HG03439 (cell line): ENCODE data around the gene CTSH.
"Not testable (repeated sequence)": the region's sequence is repeated elsewhere in the genome, so short reads cannot be mapped to it uniquely, and the experiment has no call there.

Source experiments
- ATAC-seq: cut with Tn5 transposase; IDR thresholded peaks from one replicate; pipeline ENCODE4 v1.9.1; 2021; ENCODE audit warnings: mild to moderate bottlenecking, moderate library complexity; ENCODE audit not compliant: unreplicated experiment

CTSH gene

GRCh38 chr15:78944202-78944625 is 632 bp downstream of the CTSH start:
- ATAC-seq = peak; percentile 23

GRCh38 chr15:78943692-78944091 is 1.2 kb downstream of the CTSH start:
- no peak for ATAC-seq

GRCh38 chr15:78942741-78943140 is 2.1 kb downstream of the CTSH start:
- ATAC-seq = no peak

DNA sequence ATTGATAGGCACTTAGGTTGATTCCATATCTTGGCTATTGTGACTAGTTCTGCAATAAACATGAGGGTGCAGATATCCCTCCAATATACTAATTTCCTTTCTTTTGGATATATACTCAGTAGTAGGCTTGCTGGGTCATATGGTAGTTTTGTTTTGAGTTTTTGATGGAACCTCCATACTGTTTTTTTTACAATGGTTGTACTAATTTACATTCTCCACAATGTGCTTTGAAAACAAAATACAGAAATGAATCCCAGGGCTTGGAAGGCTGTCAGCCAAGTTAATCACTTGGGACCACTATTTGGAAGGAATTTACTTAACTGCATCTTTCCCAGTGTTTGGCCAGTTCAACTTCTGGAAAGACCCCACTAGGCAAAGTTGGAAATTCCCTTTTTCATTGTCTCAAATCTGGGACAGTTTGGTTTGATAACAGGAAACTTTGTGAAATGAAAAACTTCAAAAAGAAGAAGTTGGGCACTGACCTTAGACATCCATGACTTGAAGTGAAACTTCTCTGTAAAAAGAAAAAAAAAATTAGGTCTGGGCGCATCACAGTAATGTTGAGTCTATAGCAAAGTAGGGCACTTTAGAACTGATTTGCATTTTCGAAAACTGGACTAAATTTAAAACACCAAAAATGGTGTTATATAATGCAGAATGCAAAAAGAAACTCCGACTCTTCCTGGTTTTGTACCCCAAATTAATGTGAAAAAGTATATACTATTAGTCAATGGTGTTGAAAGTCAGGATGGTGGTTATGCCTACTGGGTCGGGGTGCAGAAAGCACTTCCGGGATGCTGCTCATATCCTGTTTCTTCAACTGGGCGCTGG is 6.0 kb downstream of the CTSH start:
- ATAC-seq = peak; percentile 55

GRCh38 chr15:78937132-78937739 is 7.6 kb downstream of the CTSH start:
- ATAC-seq = no peak

DNA sequence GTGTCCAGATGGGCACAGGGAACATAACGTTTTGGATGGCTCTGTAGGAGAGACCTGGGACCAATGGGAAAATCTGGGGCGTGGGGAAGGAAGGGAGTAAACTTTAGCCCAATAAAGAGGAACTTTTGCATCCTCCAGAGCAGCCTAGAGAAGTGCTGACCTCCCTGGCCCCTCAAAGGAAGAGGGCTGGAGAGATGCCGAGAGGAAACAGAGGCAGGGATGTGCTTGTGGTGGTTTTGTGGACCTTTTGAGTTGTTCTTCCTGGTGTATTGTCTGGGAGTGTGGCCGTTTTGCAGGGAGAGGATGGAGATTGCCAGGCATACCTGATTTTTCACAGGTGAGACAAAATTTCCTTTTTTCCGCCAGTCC is 10.2 kb downstream of the CTSH start:
- no peak for ATAC-seq

- no peak for ATAC-seq
These were observed 10.8 kb downstream of the CTSH start for GRCh38 chr15:78933823-78934654.

DNA sequence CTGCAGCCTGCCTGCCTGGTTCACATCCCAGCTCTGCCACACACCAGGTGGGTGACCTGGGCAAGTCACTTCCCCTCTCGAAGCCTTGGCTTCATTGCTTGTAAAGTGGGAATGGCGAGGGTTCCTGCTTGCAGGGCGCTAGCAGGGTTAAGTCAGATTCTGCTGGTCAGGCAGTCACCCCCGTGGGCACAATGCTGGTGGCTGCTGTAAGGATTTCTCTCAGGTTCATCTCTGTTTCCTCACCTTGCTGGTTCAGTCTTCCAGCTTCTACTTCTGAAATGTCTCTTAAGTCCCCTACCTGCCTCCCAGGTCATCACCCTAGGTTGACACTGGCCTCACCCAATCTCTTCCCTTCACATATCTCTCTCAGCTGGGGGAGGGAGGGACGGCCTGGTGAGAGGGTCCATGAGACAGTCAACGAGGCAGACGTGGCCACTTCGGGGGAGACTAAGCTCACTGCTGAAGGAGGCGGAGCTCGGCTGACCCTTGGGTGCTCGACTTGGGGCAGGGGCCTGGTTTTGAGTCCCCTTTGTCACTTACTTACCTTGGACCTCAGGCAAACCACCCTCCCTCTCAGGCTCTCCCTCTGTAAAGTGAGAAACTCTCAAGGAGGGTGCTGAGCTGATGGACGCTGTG is 11.5 kb downstream of the CTSH start:
- no peak for ATAC-seq

- no peak for ATAC-seq
These were observed 12.5 kb downstream of the CTSH start for GRCh38 chr15:78932258-78932808.

DNA sequence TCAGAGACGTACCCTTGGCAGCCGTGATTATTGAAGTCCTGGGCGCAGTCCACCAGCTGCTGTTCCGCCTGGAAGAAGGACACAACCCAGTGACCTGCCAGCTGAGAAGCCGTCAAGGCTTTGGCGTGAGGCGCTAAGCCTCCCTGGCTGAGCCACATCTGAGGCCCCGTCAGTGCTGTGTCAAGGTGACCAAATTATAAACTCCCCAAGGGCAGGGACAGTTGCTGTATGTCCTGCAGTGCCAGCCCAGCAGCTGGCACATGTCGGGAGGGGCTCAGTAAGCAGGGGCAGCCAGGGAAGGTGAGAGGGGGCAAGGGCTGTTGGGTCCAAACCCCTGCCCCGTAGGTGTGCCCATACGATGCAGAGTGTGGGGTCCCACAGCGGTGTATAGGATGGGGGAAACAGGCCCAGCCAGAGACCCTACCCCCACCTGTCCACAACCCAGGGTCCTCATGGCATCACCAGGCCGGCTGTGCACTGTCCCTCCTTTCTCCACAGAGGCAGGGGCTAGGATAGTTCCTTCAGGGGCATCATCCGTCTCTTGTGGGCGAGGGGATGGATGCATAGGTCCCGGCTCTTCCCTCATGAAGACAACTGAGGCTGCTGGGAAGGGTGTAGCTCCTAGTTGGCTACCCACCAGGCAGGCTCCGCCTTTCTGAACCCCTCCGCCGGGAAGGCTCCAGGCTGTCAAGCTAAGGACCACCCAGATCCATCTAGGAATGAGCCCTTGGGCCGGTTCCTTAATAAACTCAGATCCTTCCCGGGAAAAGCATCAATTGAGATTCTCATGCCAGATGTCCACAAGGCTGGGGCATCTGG is 13.2 kb downstream of the CTSH start:
- ATAC-seq = no peak

DNA sequence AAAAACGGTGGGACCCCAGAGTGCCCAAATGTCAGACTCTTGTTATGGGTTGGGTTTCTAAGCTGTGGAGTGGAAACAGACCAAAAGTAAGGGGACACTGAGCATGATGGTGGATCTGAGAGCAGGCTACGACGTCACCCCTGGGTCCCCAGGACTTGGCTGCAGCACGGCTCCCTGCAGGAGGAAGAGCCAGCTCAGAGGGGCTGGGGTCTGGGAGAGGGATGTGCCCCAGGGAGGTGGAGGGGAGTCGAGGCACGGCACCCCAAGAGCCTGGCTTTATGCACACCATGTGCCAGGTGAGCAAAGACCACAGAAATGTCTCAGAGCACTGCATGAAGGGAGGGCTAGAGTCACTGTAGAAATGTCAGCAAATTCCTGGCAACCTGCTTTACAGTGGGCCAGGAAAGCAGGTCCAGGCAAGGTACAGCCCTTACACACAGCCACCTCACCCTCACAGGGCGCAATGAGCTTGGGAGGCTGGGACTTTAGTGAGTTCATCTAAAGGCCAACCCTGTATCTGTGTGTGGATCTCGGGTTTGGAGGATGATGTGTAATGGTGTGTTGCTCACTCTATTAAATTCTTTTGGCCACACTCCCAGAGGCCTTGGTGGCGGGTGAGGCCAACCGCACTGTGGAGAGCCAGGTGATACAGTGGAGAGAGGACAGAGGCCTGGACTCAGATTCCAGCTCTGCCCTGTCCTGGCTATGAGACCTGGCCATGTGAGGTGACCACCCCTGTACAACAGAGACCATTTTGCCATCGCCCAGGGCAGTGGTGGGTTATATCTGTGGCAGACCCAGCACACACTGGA is 14.1 kb downstream of the CTSH start:
- no peak for ATAC-seq

DNA sequence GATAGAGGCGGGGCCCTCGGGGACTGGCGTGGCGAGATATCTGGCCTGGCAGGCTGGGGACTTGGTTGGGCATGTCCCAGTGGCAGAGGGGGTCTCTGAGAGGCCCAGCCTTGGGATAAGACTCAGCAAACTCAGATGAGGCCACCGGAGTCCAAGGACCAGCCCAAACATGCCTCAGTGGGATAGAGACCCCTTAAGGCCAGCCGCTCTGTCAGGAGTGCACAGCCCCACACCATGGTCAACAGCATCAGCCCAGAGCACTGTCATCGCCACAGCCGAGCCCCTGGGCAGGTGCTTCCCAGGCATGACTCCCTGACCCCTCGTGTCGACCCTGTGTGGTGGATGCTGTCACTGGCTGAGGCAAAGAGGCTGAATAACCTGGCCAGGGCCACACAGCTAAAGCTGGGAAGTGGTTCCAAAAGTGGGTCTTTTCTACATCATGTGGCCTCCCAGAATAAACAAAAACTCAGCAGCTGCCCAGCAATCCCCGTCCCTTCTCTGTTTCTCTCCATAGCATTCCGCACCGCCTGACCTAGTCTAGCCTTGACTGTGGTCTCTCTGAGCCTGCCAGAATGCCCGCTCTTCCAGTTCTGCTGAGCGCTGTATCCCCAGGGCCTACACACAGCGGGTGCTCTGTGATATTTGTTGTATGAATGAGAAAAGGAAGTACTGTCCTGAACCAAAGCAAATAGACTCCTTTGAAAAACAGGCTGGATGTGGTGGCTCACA is 15.1 kb downstream of the CTSH start:
- no peak for ATAC-seq

DNA sequence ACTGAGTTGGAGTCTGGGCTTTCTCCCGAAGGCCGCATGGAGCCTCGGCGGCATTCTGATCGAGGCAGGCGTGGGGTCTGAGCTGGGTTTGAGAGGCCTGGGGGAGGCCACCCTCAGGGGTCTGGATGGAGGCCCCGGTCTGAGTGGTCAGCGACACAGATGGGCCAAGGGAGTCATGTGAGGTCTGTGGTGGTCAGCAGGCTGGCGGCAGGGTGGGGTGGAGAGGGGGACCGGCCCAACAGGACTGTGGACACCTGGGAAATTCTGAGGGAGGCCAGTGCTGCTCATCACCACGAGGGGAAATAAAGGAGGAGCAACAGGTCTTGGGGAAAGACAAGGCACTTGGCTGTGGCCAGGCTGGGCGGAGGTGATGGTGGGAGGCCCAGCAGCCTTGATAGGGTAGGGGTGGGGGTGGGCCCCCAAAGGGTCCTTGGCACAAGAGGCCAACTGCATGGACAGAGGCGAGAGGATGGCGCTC is 16.2 kb downstream of the CTSH start:
- no peak for ATAC-seq

DNA sequence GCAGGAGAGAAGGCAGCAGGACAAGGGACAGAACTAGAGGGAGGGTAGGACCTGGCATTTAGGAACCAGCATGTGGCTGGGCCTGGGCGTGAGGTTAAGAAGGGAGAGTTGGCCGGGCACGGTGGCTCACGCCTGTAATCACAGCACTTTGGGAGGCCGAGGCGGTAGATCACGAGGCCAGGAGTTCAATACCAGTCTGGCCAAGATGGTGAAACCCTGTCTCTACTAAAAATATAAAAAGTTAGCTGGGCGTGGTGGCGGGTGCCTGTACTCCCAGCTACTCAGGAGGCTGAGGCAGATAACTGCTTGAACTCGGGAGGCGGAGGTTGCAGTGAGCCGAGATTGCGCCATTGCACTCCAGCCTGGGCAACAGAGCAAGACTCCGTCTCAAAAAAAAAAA is 16.7 kb downstream of the CTSH start:
- not testable (repeated sequence) for ATAC-seq

GRCh38 chr15:78927077-78927790 is 17.6 kb downstream of the CTSH start:
- no peak for ATAC-seq

DNA sequence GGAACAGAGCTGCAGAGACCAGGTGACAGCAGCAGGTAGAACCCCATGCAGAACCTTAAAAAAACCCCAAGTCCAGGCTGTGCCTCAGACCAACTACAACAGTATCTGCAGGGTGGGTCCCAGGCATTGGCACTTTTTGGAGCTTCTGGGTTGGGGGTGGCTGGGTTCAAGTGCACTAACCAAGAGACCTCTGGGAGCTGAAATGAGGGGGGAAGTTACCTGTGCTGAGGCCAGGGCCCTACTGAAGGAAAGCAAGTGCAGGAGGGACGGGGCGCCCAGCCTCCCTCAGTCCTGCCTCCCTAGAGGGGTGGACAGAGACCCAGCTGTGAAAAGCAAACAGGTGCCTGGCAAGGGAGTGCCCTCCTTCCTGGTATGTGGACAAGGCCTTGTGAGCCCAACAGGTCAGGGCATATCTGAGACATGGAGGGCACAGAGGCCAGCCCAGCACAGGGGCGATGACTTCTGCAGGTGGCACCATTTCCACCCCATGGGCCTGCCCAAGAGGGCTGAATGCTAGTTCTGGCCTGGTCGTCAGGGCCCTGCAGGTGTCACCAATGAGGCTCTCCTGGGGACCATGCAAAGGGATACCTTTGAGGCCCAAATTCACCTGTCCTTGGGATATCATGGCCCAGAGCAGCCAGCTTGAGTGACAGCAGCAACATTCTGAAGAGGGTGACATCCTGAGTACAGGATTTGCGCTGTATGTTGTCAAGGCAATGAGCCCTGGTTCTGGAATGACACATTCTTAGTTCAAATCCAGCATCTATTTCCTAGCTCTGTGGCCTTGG is 18.7 kb downstream of the CTSH start:
- ATAC-seq = no peak

GRCh38 chr15:78925076-78925624 is 19.7 kb downstream of the CTSH start:
- ATAC-seq = no peak
